SK-N-SH (cell line): Measurements from ENCODE around the gene LGALS3BP. TPM values are rescaled to one million over a fixed set of nuclear protein-coding genes. Genes with fewer than 3 reads are reported as not detected.

Experiments
- CTCF ChIA-PET: fragments of 300-600, 350-600 bp; formaldehyde crosslinking; extraction: SDS; loops from one replicate; lab custom pipeline; 2021; lab: Yijun Ruan, JAX
- POLR2A ChIA-PET: fragments of 350-600 bp; sonication (Branson Sonifier 250); formaldehyde crosslinking; extraction: SDS; loops from one replicate; lab custom pipeline; 2020; ENCODE audit warnings: antibody characterized with exemption, inconsistent platforms; lab: Yijun Ruan, JAX
- DNase-seq: peaks from one replicate; pipeline ENCODE4 v3.0.0; 2012
- H2AFZ ChIP-seq: fragments of 200-600 bp; sonication (generic); 2 replicates; pipeline ENCODE4 v1.8.1; 2016; ENCODE audit warnings: antibody characterized with exemption, mild to moderate bottlenecking, low read depth
- H3F3A ChIP-seq: fragments of 200-600 bp; sonication (generic); replicated peaks from 2 replicates; pipeline ENCODE3; 2016; ENCODE audit warnings: antibody characterized with exemption, mild to moderate bottlenecking; ENCODE audit not compliant: insufficient read depth
- H3K27ac ChIP-seq, 2 experiments: fragments of 200-500 bp in 1 of 2; fragments of 200-600 bp in 1 of 2; sonication (Bioruptor generic) in 1 of 2; sonication (generic), shearing (Covaris generic) in 1 of 2; 2 replicates each; pipeline versions ENCODE4 v1.5.1 to v1.6.1; 2014 to 2016; ENCODE audit warnings: low read depth in 2 of 2, inconsistent platforms in 1 of 2, low read length in 1 of 2, mild to moderate bottlenecking in 1 of 2, mixed read lengths in 1 of 2
- H3K27me3 ChIP-seq: fragments of 200-600 bp; sonication (generic), shearing (Covaris generic); 2 replicates; pipeline ENCODE4 v1.6.1; 2016; ENCODE audit warnings: mixed run types; ENCODE audit not compliant: insufficient read depth
- H3K36me3 ChIP-seq, 2 experiments: fragments of 200-500 bp in 1 of 2; fragments of 200-600 bp in 1 of 2; sonication (Bioruptor generic) in 1 of 2; sonication (generic) in 1 of 2; replicated peaks in 1 of 2; 2 replicates each; pipeline versions ENCODE3 to v1.5.1; 2014 to 2016; ENCODE audit warnings: low read length in 1 of 2, mild to moderate bottlenecking in 1 of 2; ENCODE audit not compliant: insufficient read depth in 2 of 2, control insufficient read depth in 1 of 2
- H3K4me1 ChIP-seq, 2 experiments: fragments of 200-500 bp in 1 of 2; fragments of 200-600 bp in 1 of 2; sonication (Bioruptor generic) in 1 of 2; sonication (generic), shearing (Covaris generic) in 1 of 2; 2 replicates each; pipeline versions ENCODE4 v1.5.1 to v1.6.1; 2014 to 2016; ENCODE audit warnings: low read depth in 1 of 2, low read length in 1 of 2, mixed run types in 1 of 2; ENCODE audit not compliant: insufficient read depth in 2 of 2, control insufficient read depth in 1 of 2
- H3K4me2 ChIP-seq: fragments of 200-600 bp; sonication (generic), shearing (Covaris generic); 2 replicates; pipeline ENCODE4 v1.6.1; 2017; ENCODE audit warnings: mixed run types
- H3K4me3 ChIP-seq, 2 experiments: fragments of 200-500 bp in 1 of 2; fragments of 200-600 bp in 1 of 2; sonication (Bioruptor generic) in 1 of 2; sonication (generic), shearing (Covaris generic) in 1 of 2; 2 replicates each; pipeline versions ENCODE4 v1.5.1 to v1.8.1; 2014 to 2016; ENCODE audit warnings: low read depth in 2 of 2, inconsistent platforms in 1 of 2, low read length in 1 of 2, mild to moderate bottlenecking in 1 of 2, mixed read lengths in 1 of 2, moderate library complexity in 1 of 2
- H3K79me2 ChIP-seq: fragments of 200-600 bp; sonication (generic); 2 replicates; pipeline ENCODE4 v1.8.1; 2017; ENCODE audit warnings: mild to moderate bottlenecking; ENCODE audit not compliant: insufficient read depth
- H3K9ac ChIP-seq: fragments of 200-600 bp; sonication (generic); 2 replicates; pipeline ENCODE4 v1.6.1; 2017; ENCODE audit warnings: mixed run types
- H3K9me2 ChIP-seq: fragments of 200-600 bp; sonication (generic); 2 replicates; pipeline ENCODE4 v1.6.1; 2017; ENCODE audit warnings: mixed run types
- H3K9me3 ChIP-seq: fragments of 200-600 bp; sonication (generic); 2 replicates; pipeline ENCODE4 v1.6.1; 2017; ENCODE audit warnings: mixed run types, mild to moderate bottlenecking, moderate library complexity
- H4K20me1 ChIP-seq: fragments of 200-600 bp; sonication (generic); 2 replicates; pipeline ENCODE4 v1.6.1; 2017; ENCODE audit warnings: mild to moderate bottlenecking, mixed run types; ENCODE audit not compliant: insufficient read depth
- CHD2 ChIP-seq: fragments of 150-350 bp; IDR thresholded peaks from 2 replicates; pipeline ENCODE4 v1.6.1; 2018; ENCODE audit warnings: low read length; ENCODE audit not compliant: partially characterized antibody
- ELF1 ChIP-seq: IDR thresholded peaks from 2 replicates; pipeline ENCODE4 v1.4.0; 2012
- EP300 ChIP-seq, 2 experiments: IDR thresholded peaks; 2 replicates each; pipeline versions ENCODE4 v1.4.0 to v1.6.1; 2012; ENCODE audit warnings: borderline replicate concordance in 1 of 2, low read depth in 1 of 2, low read length in 1 of 2
- EZH2phosphoT487 ChIP-seq: fragments of 200-600 bp; sonication (generic); IDR thresholded peaks from 2 replicates; pipeline ENCODE4 v1.6.1; 2017; ENCODE audit warnings: low read depth, mixed run types, mild to moderate bottlenecking, antibody characterized with exemption, moderate library complexity, borderline replicate concordance
- FOSL2 ChIP-seq: IDR thresholded peaks from 2 replicates; pipeline ENCODE4 v1.4.0; 2012; ENCODE audit warnings: low read depth, mild to moderate bottlenecking, moderate library complexity, borderline replicate concordance
- FOXJ3 ChIP-seq: sonication (generic); formaldehyde crosslinking; IDR thresholded peaks from 2 replicates; pipeline ENCODE4 v1.5.1; 2020; ENCODE audit warnings: mild to moderate bottlenecking, missing genetic modification reagents
- FOXM1 ChIP-seq: IDR thresholded peaks from 2 replicates; pipeline ENCODE4 v1.4.0; 2012; ENCODE audit warnings: low read depth, mild to moderate bottlenecking
- GABPA ChIP-seq: IDR thresholded peaks from 2 replicates; pipeline ENCODE4 v1.4.0; 2012; ENCODE audit warnings: low read depth, mild to moderate bottlenecking
- GATA2 ChIP-seq: sonication (generic); formaldehyde crosslinking; IDR thresholded peaks from 2 replicates; pipeline ENCODE4 v1.5.0; 2020; ENCODE audit warnings: mild to moderate bottlenecking, missing genetic modification reagents
- IRF3 ChIP-seq: fragments of 150-350 bp; IDR thresholded peaks from 2 replicates; pipeline ENCODE4 v1.6.1; 2016; ENCODE audit warnings: mild to moderate bottlenecking, low read depth, low read length
- JUND ChIP-seq: IDR thresholded peaks from 2 replicates; pipeline ENCODE4 v1.4.0; 2012
- MEF2A ChIP-seq: IDR thresholded peaks from 2 replicates; pipeline ENCODE4 v1.4.0; 2012; ENCODE audit warnings: low read depth, borderline replicate concordance
- MXI1 ChIP-seq: IDR thresholded peaks from 2 replicates; pipeline ENCODE4 v1.6.1; 2012; ENCODE audit warnings: mild to moderate bottlenecking, low read depth, low read length, improper control_type of control experiment
- NFIC ChIP-seq: IDR thresholded peaks from 2 replicates; pipeline ENCODE4 v1.4.0; 2012; ENCODE audit warnings: borderline replicate concordance
- POLR2AphosphoS5 ChIP-seq: IDR thresholded peaks from 2 replicates; pipeline ENCODE4 v1.6.1; 2012; ENCODE audit warnings: low read depth, low read length
- REST ChIP-seq: IDR thresholded peaks from 2 replicates; pipeline ENCODE4 v1.6.1; 2012; ENCODE audit warnings: mild to moderate bottlenecking, low read depth, low read length, moderate library complexity
- RFX5 ChIP-seq: IDR thresholded peaks from 2 replicates; pipeline ENCODE4 v1.6.1; 2012; ENCODE audit warnings: mild to moderate bottlenecking, improper control_type of control experiment, low read length
- SIN3A ChIP-seq: IDR thresholded peaks from 2 replicates; pipeline ENCODE4 v1.6.1; 2012; ENCODE audit warnings: low read depth, mild to moderate bottlenecking, low read length, moderate library complexity, borderline replicate concordance
- TCF12 ChIP-seq: IDR thresholded peaks from 2 replicates; pipeline ENCODE4 v1.4.0; 2012
- TEAD4 ChIP-seq: IDR thresholded peaks from 2 replicates; pipeline ENCODE4 v1.4.0; 2012; ENCODE audit warnings: mild to moderate bottlenecking, borderline replicate concordance; ENCODE audit not compliant: insufficient read depth
- USF2 ChIP-seq: fragments of 150-350 bp; IDR thresholded peaks from 2 replicates; pipeline ENCODE4 v1.6.1; 2017; ENCODE audit warnings: antibody characterized with exemption, low read length, low read depth, borderline replicate concordance
- ZBTB33 ChIP-seq: IDR thresholded peaks from 2 replicates; pipeline ENCODE4 v1.4.0; 2012; ENCODE audit warnings: low read depth, borderline replicate concordance
- WGBS: methylation state at CpG from one replicate; pipeline ENCODE4 v1.1.6; 2017; ENCODE audit warnings: low lambda C conversion rate; 5-methylcytosine and 5-hydroxymethylcytosine counted together
- polyA plus RNA-seq, 3 experiments: library from polyadenylated mRNA; depleted of rRNA; stranded (reverse); fragments of >200 nt; gene quantifications; 2 replicates each; pipeline ENCODE4 v1.2.3, GENCODE V29; 2012
- TF ChIP-seq, protein P1 (sequence below): IDR thresholded peaks from 2 replicates; pipeline ENCODE4; 2012

LGALS3BP gene
- polyA plus RNA-seq, 1 of the 3 experiments (the other 2 are of a cell fraction): 579 TPM

DNA sequence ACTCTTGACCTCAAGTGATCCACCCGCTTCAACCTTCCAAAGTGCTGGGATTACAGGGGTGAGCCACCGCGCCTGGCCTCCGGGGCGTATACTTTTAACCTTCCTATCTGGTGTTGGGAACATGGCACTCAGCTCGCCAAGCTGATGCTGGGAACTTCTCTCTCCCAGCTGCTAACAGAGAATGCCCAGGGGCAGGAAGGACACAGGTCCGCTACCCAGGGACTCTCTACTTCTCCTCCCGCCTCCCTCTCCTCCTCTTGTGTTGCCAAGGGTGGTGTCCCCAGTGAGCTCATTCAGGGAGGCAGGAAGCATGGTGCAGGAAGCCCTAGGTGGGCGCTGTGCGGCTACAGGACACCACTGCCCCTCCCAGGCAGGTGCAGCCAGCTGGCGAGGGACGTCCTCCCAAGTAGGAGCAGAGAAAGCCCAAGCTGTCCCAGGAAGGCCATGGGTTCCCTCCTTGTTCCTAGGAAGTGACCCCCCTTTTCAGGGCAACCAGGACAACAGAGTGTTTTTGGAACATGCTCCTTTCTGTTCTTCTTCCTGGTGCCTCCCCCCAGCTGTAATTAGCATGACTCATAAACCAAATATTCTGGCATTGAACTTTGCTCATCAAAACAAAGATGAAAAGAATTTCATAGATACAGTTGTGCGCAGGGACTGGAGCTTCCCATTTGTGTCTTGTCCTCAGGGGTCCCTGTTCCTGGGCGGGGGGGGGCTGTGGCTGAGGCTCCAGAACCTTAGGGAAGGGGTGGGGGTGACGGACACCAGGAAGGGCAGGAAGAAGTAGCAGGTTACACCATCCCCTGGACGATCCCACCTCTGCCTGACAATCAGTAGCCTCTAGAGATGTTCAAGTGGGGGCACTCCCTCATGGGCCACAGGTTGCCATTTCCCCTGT lies 46.9 kb upstream of the LGALS3BP start:
- POLR2A ChIA-PET: interaction anchor here (1.4 to 2.1 kb wide), 5 partner anchors 19 to 143 kb away, joined by 3 to 11 read pairs (median 4); partner anchors contain the start of gene LGALS3BP
- Histone ChIP-seq H3K27ac (peak overlapping the region; percentile 51 to 92), H3K9ac (peak overlapping the region; percentile 23; the same call in 1 of the 2 replicates)
- TF ChIP-seq FOXJ3 (CRISPR knock-in tag): no peak
- peak; percentile 79 for TF ChIP-seq ELF1
- no peak for TF ChIP-seq GABPA
- no peak for TF ChIP-seq MEF2A
- peak in 1 of 2 experiments; percentile 53; a peak in 1 of 4 replicates for TF ChIP-seq EP300 (IDR thresholded peaks at IDR 0.05; ENCODE audit: borderline replicate concordance in 1 of 2, low read depth in 1 of 2, low read length in 1 of 2)
- TF ChIP-seq POLR2AphosphoS5: peak; percentile 35; the same call in 1 of the 2 replicates
- TF ChIP-seq EZH2phosphoT487: no peak
- TF ChIP-seq FOSL2: peak; percentile 92
- no peak for TF ChIP-seq ZBTB33
- TF ChIP-seq USF2: no peak
- 0 out of 2 replicates have a peak, but pooled peaks have one; percentile 19 for TF ChIP-seq SIN3A
- TF ChIP-seq REST: no peak
- TF ChIP-seq FOXM1: no peak
- peak; percentile 94; the same call in 1 of the 2 replicates for TF ChIP-seq JUND
- TF ChIP-seq RFX5: no peak
- no peak for TF ChIP-seq MXI1
- TF ChIP-seq GATA2 (CRISPR knock-in tag): no peak
- peak; percentile 80 for TF ChIP-seq TCF12
- peak; percentile 63; the same call in 1 of the 2 replicates for TF ChIP-seq TEAD4
- peak; percentile 82; the same call in 1 of the 2 replicates for TF ChIP-seq NFIC
- no peak for TF ChIP-seq IRF3
- TF ChIP-seq CHD2: peak; percentile 51
- TF ChIP-seq, protein P1, sequence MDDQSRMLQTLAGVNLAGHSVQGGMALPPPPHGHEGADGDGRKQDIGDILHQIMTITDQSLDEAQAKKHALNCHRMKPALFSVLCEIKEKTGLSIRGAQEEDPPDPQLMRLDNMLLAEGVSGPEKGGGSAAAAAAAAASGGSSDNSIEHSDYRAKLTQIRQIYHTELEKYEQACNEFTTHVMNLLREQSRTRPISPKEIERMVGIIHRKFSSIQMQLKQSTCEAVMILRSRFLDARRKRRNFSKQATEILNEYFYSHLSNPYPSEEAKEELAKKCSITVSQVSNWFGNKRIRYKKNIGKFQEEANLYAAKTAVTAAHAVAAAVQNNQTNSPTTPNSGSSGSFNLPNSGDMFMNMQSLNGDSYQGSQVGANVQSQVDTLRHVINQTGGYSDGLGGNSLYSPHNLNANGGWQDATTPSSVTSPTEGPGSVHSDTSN: peak; percentile 36; the same call in 1 of the 2 replicates

More for the DNA sequence above, 46.9 kb upstream of the LGALS3BP start:
- Histone ChIP-seq H3K27me3 (no peaks in the 10 kb centered on the region), H3K9me2 (no peaks in the 10 kb centered on the region), H3K36me3 (no peaks in the 10 kb centered on the region), H3K4me2 (peak overlapping the region; percentile 72), H2AFZ (peak overlapping the region; percentile 48; the same call in 1 of the 2 replicates), H3F3A (no peaks in the 10 kb centered on the region), H3K79me2 (no peaks in the 10 kb centered on the region), H3K9me3 (no peaks in the 10 kb centered on the region), H3K4me3 (peak overlapping the region; percentile 19 to 35; a peak in 2 of 4 replicates), H4K20me1 (no peaks in the 10 kb centered on the region), H3K4me1 (peaks cover 33 to 53% of the 10 kb centered on the region in 2 experiments)
- CTCF ChIA-PET: interaction anchor here (0.9 to 22.0 kb wide), 19 partner anchors 8 to 368 kb away, joined by 3 to 405 read pairs (median 6); no protein-coding TSS in a partner anchor
- DNase-seq: peak; percentile 64
- 59% methylated on average over 16 of the region's 16 CpGs for WGBS
